HG03439 (cell line): Measurements from ENCODE around the gene PTCSC3.
"Not testable (repeated sequence)": the region's sequence is repeated elsewhere in the genome, so short reads cannot be mapped to it uniquely, and the experiment has no call there.

Source experiments
- ATAC-seq: cut with Tn5 transposase; IDR thresholded peaks from one replicate; pipeline ENCODE4 v1.9.1; 2021; ENCODE audit warnings: mild to moderate bottlenecking, moderate library complexity; ENCODE audit not compliant: unreplicated experiment

The PTCSC3 gene

GRCh38 chr14:36174767-36175424, 1.6 kb downstream of the PTCSC3 start:
- no peak for ATAC-seq

DNA sequence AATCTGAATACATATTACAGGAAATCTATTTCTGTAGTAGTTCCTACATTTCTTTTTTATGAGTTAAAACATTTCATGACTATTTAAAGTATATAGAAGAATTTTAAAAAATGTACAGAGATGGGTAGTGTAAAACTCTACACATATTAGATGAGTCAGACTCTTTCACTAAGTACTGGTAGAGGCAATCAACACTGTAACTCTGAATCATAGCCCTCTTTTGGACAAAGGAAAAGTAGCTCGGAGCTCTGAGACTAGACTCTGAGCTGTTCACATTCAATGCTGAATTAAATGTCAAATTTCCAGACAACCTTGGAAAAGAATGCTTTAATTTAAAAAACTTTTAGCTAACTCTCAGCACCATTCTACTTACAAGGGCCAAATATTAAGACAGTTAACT, 3.4 kb downstream of the PTCSC3 start:
- ATAC-seq: no peak

- no peak for ATAC-seq
Observed at GRCh38 chr14:36171607-36172006, 4.9 kb downstream of the PTCSC3 start.

DNA sequence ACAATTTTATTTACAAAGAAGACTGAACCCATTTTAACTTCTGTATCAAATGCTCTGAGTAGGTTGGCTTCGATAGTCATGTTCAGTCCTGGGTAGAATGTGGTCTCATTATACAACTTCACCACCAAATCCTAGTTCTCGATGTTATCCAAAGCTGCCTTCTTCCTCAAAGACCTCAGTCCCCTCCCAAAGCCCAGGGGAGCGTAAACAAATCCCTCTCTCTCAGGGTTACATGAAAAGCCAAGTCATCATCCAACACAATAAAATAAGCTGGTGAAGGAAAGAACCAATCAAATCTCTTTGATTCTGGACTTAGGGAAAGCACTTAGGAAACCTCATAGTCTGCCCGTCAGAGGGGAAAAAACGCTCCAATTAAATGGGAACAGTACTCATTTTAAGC, 9.1 kb downstream of the PTCSC3 start:
- ATAC-seq: no peak

- no peak for ATAC-seq
Observed at GRCh38 chr14:36163451-36163850, 13.1 kb downstream of the PTCSC3 start.

DNA sequence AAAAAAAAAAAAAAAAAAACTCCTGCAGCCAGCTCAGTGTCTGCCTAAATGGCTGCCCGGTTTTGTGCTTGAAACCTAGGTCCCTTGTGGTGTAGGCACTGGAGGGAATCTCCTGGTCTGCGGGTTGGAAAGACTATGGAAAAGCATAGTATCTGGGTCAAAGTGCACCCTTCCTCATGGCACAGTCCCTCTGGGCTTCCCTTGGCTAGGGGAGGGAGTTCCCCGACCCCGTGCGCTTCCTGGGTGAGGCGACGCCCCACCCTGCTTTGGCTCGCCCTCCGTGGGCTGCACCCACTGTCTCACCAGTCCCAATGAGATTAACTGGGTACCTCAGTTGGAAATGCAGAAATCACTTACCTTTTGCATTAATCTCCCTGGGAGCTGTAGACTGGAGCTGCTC, 14.3 kb downstream of the PTCSC3 start:
- no peak for ATAC-seq

- no peak for ATAC-seq
Observed at GRCh38 chr14:36161776-36162175, 14.7 kb downstream of the PTCSC3 start.

DNA sequence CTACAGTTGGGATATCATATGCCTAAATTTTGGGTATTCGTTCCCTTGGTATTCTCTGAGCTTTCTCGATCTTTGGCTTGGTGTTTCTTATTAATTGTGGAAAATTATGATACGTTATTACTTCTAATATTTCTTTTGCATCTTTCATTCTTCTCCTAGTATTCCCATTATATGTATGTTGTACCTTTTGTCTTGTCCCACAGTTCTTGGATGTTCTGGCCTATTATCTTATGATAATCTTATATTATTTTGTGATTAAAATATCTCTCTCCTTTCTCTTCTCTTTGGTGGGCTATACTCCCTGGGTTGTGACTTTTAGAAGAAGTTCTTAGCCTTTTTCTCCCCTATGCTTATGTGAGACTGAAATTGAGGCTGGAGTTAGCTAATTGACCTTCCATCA, 25.2 kb downstream of the PTCSC3 start:
- no peak for ATAC-seq

- no peak for ATAC-seq
Observed at GRCh38 chr14:36134038-36134437, 42.5 kb downstream of the PTCSC3 start.

GRCh38 chr14:36132826-36133225, 43.7 kb downstream of the PTCSC3 start:
- ATAC-seq: no peak

GRCh38 chr14:36130186-36130585, 46.3 kb downstream of the PTCSC3 start:
- no peak for ATAC-seq

DNA sequence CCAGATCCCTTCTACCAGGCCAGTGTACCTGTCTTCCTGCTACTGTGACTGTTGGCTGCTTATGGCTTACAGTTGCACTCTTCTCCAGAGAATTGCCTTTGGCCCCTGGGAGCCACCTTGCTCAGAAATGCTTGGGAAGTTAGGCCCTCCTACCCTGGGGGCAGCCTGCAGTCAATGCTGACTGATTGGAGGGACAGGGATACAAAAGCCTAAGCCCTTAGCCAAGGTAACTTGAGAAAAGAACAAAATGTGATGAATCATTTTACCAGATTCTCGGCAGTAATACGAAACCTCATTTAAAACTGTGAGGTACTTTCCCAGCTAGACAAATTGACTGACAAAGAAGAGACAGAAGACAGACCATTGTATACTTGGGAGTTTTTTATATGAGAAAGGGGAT, 47.3 kb downstream of the PTCSC3 start:
- ATAC-seq: no peak

DNA sequence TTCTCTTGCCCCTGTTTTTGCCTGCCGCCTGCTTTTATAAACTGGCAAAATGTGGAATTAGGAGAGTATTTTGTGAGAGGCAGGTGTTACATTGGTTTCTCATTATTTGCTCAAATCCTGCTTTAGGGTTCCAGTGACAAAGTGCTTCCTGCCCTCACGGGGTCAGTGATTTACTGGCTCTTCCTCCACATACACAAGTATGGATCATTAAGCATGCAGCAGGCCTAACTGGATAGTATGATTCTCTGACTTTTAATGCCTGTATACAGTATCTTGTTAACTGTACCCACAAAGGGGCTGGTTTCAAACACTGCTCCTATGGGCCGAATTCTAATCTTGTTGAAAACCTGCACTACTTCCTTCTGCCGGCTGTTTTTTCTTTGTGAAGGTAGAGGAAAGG, 63.2 kb downstream of the PTCSC3 start:
- ATAC-seq: no peak

GRCh38 chr14:36111822-36112583, 64.5 kb downstream of the PTCSC3 start:
- ATAC-seq: no peak

DNA sequence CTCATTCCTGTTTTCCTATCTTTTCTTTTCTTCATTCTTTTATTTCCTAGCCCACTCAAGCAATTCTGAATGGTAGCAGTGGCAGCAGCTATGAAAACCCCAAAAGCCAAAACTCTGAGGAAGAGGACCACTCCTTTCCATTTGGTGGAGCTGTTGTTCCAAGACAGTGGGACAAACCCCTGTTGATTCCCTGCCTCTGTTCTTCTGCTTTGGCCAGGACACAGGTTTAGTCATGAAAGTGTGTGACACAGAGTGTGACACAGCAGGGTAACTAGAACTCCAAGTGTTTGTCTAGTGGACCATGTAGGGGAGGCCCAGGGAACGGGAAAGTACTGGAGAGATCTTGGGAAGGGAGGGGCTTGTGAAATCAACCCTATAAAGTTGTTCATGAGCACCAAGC, 71.1 kb downstream of the PTCSC3 start:
- ATAC-seq: no peak

GRCh38 chr14:36104258-36104657, 72.3 kb downstream of the PTCSC3 start:
- not testable (repeated sequence) for ATAC-seq

- no peak for ATAC-seq
Observed at GRCh38 chr14:36099619-36100018, 76.9 kb downstream of the PTCSC3 start.

DNA sequence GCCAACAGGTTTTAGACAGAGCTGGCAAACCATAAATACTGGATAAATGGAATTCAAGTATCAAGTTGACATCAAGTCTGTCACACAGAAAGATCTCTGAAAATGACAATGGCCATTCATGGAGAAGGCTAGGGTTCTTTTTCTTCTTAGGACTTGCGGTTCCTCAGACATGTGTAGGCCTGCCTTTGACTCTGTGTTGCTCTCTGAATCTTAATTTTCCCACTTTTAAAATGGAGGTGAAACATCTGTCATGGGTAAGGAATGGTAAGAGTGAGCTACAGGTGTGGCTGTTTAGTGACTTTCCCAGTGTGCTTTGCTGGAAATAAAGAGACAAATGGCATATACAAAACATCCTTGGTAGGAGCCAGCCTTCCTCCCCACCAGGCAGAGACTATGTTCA, 79.2 kb downstream of the PTCSC3 start:
- ATAC-seq: no peak

DNA sequence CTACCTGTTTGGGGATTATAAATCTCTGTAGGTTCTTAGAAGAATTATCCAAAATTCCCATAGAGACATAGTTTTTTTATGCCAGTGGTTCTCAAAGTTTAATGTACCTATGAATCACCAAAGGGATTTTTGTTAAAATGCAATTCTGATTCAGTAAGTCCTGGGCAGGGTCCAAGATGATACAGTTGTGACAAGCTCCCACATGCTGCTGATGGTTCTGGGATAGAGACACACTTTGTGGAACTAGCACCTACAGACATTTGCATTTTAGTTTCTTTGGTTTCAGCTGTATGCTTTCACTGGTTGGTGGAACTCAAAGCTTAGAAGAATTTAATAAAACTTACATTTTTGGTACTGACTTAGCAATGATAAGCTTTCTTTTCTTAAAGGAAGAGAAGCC, 80.4 kb downstream of the PTCSC3 start:
- no peak for ATAC-seq

GRCh38 chr14:36094963-36095362, 81.6 kb downstream of the PTCSC3 start:
- ATAC-seq: no peak

DNA sequence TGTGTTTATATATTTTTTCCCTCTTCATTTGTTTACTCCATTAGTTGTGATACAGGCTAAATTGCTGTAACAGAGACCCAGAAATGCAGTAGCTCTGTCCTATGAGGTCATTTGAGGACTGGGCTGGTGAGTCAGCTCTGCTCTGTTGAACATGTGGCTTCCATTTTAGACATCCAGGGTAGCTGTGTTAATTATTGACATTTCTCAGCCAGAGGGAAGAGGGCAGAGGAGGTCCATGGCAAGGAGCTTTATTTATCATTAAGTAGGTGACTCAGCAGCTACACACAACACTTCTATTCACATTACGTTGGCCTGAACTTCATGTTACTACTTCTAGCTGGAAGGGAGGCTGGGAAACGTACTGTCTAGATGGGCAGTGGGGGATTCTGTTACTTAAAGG, 85.4 kb downstream of the PTCSC3 start:
- no peak for ATAC-seq

DNA sequence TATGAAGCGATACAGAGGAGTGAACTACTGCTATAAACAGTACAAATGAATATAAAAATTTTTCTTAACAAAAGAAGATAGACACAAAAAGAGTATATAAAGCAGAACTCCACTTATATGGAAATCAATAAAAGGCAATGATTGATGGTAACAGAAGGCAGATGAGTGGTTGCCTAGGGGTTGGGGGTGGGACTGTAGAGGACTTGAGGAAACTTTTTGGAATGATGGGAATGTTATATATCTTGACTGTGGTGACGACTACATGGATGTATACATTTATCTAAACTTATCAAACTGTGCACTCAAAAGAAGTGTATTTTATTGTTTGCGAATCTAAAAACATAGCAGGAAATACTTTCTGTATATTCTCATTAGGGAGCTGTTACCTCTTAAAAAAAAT, 89.1 kb downstream of the PTCSC3 start:
- no peak for ATAC-seq
